Mesenteric fat pad (tissue), 1 donor: ENCODE results near the gene METTL25B. TPM values are rescaled to one million over a fixed set of nuclear protein-coding genes. Genes with fewer than 3 reads are reported as not detected.

Experiments used
- DNase-seq: peaks from one replicate; pipeline ENCODE4 v3.0.0-alpha.2; 2020; ENCODE audit warnings: low spot score
- total RNA-seq: library from RNA; stranded (reverse); fragmentation: NEBNext Ultra II Directional; extraction: Animal tissue kit (Norgen Biotek cat#: 25700); gene quantifications from one replicate; pipeline ENCODE4 v1.2.1, GENCODE V29; 2021
- donor health status: DM: yes; HTN: yes; CAD: no.

Gene METTL25B
- total RNA-seq, 1 donor from 2014 or later = 20.0 TPM

GRCh38 chr1:156700736-156701531 lies 27.3 kb upstream of the METTL25B start:
- DNase-seq = no peak

GRCh38 chr1:156703336-156703735 lies 24.9 kb upstream of the METTL25B start:
- no peak for DNase-seq

- DNase-seq = no peak
Observed at GRCh38 chr1:156703741-156704140, 24.5 kb upstream of the METTL25B start.

- DNase-seq = no peak
Observed at GRCh38 chr1:156704166-156704711, 24.0 kb upstream of the METTL25B start.

- DNase-seq = peak; percentile 92
Observed at GRCh38 chr1:156704930-156705320, 23.3 kb upstream of the METTL25B start.

GRCh38 chr1:156705321-156705917 lies 22.9 kb upstream of the METTL25B start, which contains the start of gene CRABP2:
Gene CRABP2, minus strand, starts transcription at chr1:156705583. Its CDS starts 137 bp downstream, at chr1:156705446.
- no peak for DNase-seq

GRCh38 chr1:156705918-156706656 lies 22.2 kb upstream of the METTL25B start:
- no peak for DNase-seq

- DNase-seq = no peak
Observed at GRCh38 chr1:156706657-156707416, 21.4 kb upstream of the METTL25B start.

GRCh38 chr1:156707417-156708217 lies 20.7 kb upstream of the METTL25B start:
- no peak for DNase-seq

- DNase-seq = no peak
Observed at GRCh38 chr1:156708218-156708661, 20.0 kb upstream of the METTL25B start.

GRCh38 chr1:156709031-156709430 lies 19.2 kb upstream of the METTL25B start:
- no peak for DNase-seq

- DNase-seq = no peak
Observed at GRCh38 chr1:156709757-156710489, 18.3 kb upstream of the METTL25B start.

GRCh38 chr1:156711011-156711817 lies 17.1 kb upstream of the METTL25B start:
- DNase-seq = no peak

- DNase-seq = no peak
Observed at GRCh38 chr1:156712626-156713025, 15.6 kb upstream of the METTL25B start.

- no peak for DNase-seq
Observed at GRCh38 chr1:156714830-156715229, 13.4 kb upstream of the METTL25B start.

- no peak for DNase-seq
Observed at GRCh38 chr1:156717351-156717750, 10.9 kb upstream of the METTL25B start.

- no peak for DNase-seq
Observed at GRCh38 chr1:156721131-156721530, 7.1 kb upstream of the METTL25B start.

GRCh38 chr1:156721535-156721934 lies 6.7 kb upstream of the METTL25B start:
- DNase-seq = no peak
